Mesenchymal stem cell (in vitro differentiated cells and primary cell): ENCODE data around the gene PITPNC1.

Experiments
- DNase-seq: peaks from one replicate; pipeline ENCODE4 v3.0.0-alpha.2; 2013
- H2AFZ ChIP-seq: one replicate; pipeline ENCODE4 v1.6.1; 2013; ENCODE audit warnings: low read depth, mild to moderate bottlenecking, control low read depth, inconsistent platforms, low read length, moderate library complexity
- H2AK5ac ChIP-seq: 2 replicates; pipeline ENCODE4 v1.6.1; 2013; ENCODE audit warnings: low read length, moderate library complexity, mild to moderate bottlenecking, inconsistent platforms; ENCODE audit not compliant: severe bottlenecking
- H2BK120ac ChIP-seq: one replicate; pipeline ENCODE4 v1.6.1; 2013; ENCODE audit warnings: low read depth, mild to moderate bottlenecking, inconsistent platforms, low read length, moderate library complexity
- H2BK12ac ChIP-seq, 2 experiments: one replicate each; pipeline ENCODE4 v1.6.1; 2013; ENCODE audit warnings: inconsistent platforms in 2 of 2, low read length in 2 of 2, mild to moderate bottlenecking in 2 of 2, moderate library complexity in 2 of 2, control low read depth in 1 of 2
- H2BK15ac ChIP-seq: one replicate; pipeline ENCODE4 v1.6.1; 2013; ENCODE audit warnings: mild to moderate bottlenecking, low read depth, inconsistent platforms; ENCODE audit not compliant: poor library complexity, severe bottlenecking
- H2BK5ac ChIP-seq: 2 replicates; pipeline ENCODE4 v1.6.1; 2013; ENCODE audit warnings: low read depth, mild to moderate bottlenecking, low read length, control low read depth, inconsistent platforms; ENCODE audit not compliant: poor library complexity, severe bottlenecking
- H3K14ac ChIP-seq, 2 experiments: one replicate each; pipeline ENCODE4 v1.6.1; 2013; ENCODE audit warnings: inconsistent platforms in 2 of 2, low read length in 2 of 2, control low read depth in 1 of 2, mild to moderate bottlenecking in 1 of 2, moderate library complexity in 1 of 2
- H3K18ac ChIP-seq, 2 experiments: one replicate each; pipeline ENCODE4 v1.6.1; 2013; ENCODE audit warnings: inconsistent platforms in 2 of 2, low read length in 2 of 2, control low read depth in 1 of 2, low read depth in 1 of 2, mild to moderate bottlenecking in 1 of 2
- H3K23ac ChIP-seq, 2 experiments: one replicate each; pipeline ENCODE4 v1.6.1; 2013; ENCODE audit warnings: inconsistent platforms in 2 of 2, low read length in 2 of 2, mild to moderate bottlenecking in 2 of 2, moderate library complexity in 2 of 2, control low read depth in 1 of 2
- H3K27ac ChIP-seq: 2 replicates; pipeline ENCODE4 v1.5.1; 2013; ENCODE audit warnings: mild to moderate bottlenecking, moderate library complexity, low read length, control low read depth, inconsistent platforms; ENCODE audit not compliant: poor library complexity, severe bottlenecking
- H3K27me3 ChIP-seq, 2 experiments: 2 replicates each; pipeline versions ENCODE4 v1.6.1 to v1.7.0; 2013; ENCODE audit warnings: low read length in 2 of 2, mild to moderate bottlenecking in 2 of 2, moderate library complexity in 2 of 2, control low read depth in 1 of 2, inconsistent platforms in 1 of 2; ENCODE audit not compliant: control insufficient read depth in 1 of 2, insufficient read depth in 1 of 2
- H3K36me3 ChIP-seq, 2 experiments: 2 replicates each; pipeline versions ENCODE4 v1.6.1 to v1.7.0; 2013; ENCODE audit warnings: low read length in 2 of 2, control low read depth in 1 of 2, inconsistent platforms in 1 of 2, low read depth in 1 of 2, mild to moderate bottlenecking in 1 of 2; ENCODE audit not compliant: insufficient read depth in 2 of 2, control insufficient read depth in 1 of 2
- H3K4ac ChIP-seq, 2 experiments: one replicate each; pipeline ENCODE4 v1.6.1; 2013; ENCODE audit warnings: inconsistent platforms in 2 of 2, low read length in 2 of 2, mild to moderate bottlenecking in 2 of 2, moderate library complexity in 2 of 2, control low read depth in 1 of 2, low read depth in 1 of 2
- H3K4me1 ChIP-seq: 2 replicates; pipeline ENCODE4 v1.6.1; 2013; ENCODE audit warnings: low read depth, low read length, control low read depth; ENCODE audit not compliant: control insufficient read depth, insufficient read depth
- H3K4me2 ChIP-seq: 2 replicates; pipeline ENCODE4 v1.6.1; 2013; ENCODE audit warnings: low read length, mild to moderate bottlenecking, inconsistent platforms; ENCODE audit not compliant: poor library complexity, severe bottlenecking
- H3K4me3 ChIP-seq, 2 experiments: 2 replicates each; pipeline versions ENCODE4 v1.5.1 to v1.7.0; 2013; ENCODE audit warnings: low read length in 2 of 2, mild to moderate bottlenecking in 2 of 2, control low read depth in 1 of 2, low read depth in 1 of 2; ENCODE audit not compliant: insufficient read depth in 1 of 2
- H3K79me1 ChIP-seq: replicated peaks from 2 replicates; pipeline ENCODE4 v1.6.1; 2013; ENCODE audit warnings: mild to moderate bottlenecking, control low read depth, low read length, inconsistent platforms; ENCODE audit not compliant: poor library complexity, severe bottlenecking
- H3K9ac ChIP-seq: 2 replicates; pipeline ENCODE4 v1.7.0; 2013; ENCODE audit warnings: mild to moderate bottlenecking, low read length, moderate library complexity
- H3K9me3 ChIP-seq: 2 replicates; pipeline ENCODE4 v1.7.0; 2013; ENCODE audit warnings: mild to moderate bottlenecking, low read length; ENCODE audit not compliant: control insufficient read depth
- H4K8ac ChIP-seq: one replicate; pipeline ENCODE4 v1.6.1; 2013; ENCODE audit warnings: inconsistent platforms, mild to moderate bottlenecking, low read length, moderate library complexity
- H4K91ac ChIP-seq: one replicate; pipeline ENCODE4 v1.6.1; 2013; ENCODE audit warnings: mild to moderate bottlenecking, low read length, inconsistent platforms
- WGBS: methylation state at CpG from one replicate; pipeline ENCODE4 v1.1.7; 2013; ENCODE audit warnings: mixed read lengths; 5-methylcytosine and 5-hydroxymethylcytosine counted together

The PITPNC1 gene

DNA sequence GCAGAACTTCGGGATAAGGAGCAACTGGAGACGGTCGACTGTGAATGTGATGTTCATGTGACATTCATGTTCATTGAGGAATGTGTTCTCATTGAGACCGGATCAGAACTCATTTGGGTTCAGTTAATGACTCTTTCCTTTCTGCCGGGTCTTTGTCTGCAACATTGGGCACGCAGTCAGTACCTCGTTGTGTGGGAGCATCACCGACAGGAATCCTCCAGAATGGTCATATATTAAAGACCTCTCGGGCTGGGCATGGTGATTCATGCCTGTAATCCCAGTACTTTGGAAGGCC, 144.6 kb downstream of the PITPNC1 start:
- peaks cover 13% of the 10 kb centered on the region for H3K79me1 ChIP-seq
- no peak overlapping the region for H3K9ac ChIP-seq
- H3K4me2 ChIP-seq: no peak overlapping the region
- H2BK15ac ChIP-seq: no peak overlapping the region
- no peak overlapping the region for H4K91ac ChIP-seq
- no peak overlapping the region for H2AFZ ChIP-seq
- no peak overlapping the region for H2BK5ac ChIP-seq
- H3K4me3 ChIP-seq: peak overlapping the region in 1 of 2 experiments; percentile 55
- H3K18ac ChIP-seq: no peak overlapping the region
- H3K36me3 ChIP-seq: no peaks in the 10 kb centered on the region
- H2BK120ac ChIP-seq: no peak overlapping the region
- H3K4me1 ChIP-seq: peaks cover 2% of the 10 kb centered on the region
- no peak overlapping the region for H4K8ac ChIP-seq
- WGBS: 98% methylated on average over 9 of the region's 9 CpGs
- no peaks in the 10 kb centered on the region for H3K27me3 ChIP-seq
- no peak overlapping the region for H3K27ac ChIP-seq
- DNase-seq: no peak
- H3K9me3 ChIP-seq: no peaks in the 10 kb centered on the region
- no peak overlapping the region for H2BK12ac ChIP-seq
- no peak overlapping the region for H2AK5ac ChIP-seq
- no peak overlapping the region for H3K4ac ChIP-seq
- H3K14ac ChIP-seq: no peak overlapping the region
- no peak overlapping the region for H3K23ac ChIP-seq

DNA sequence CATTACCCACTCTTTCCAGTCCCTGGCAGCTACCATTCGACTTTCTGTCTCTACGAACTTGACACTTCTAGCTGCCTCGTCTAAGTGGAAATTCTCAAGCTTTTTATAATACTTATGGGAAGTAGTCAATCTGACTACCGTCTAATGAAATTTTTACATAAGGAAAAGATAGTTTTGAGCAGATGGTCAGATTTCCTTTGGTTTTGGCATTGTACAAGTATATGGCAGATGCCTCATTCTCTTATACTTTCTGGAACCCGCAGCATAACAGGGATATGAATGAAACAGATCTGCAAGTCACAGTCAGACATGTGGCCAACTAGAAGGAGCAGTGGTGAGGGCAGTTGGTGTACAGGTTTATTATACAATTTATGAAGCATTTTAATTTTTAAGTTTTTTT, 146.0 kb downstream of the PITPNC1 start:
- WGBS: 64% methylated on average over 2 of the region's 5 CpGs
- H2BK120ac ChIP-seq: no peak overlapping the region
- no peak overlapping the region for H3K14ac ChIP-seq
- no peak overlapping the region for H2AFZ ChIP-seq
- H2BK12ac ChIP-seq: no peak overlapping the region
- no peaks in the 10 kb centered on the region for H3K9me3 ChIP-seq
- H3K9ac ChIP-seq: no peak overlapping the region
- H2BK15ac ChIP-seq: no peak overlapping the region
- no peak overlapping the region for H4K8ac ChIP-seq
- H3K27ac ChIP-seq: no peak overlapping the region
- no peak overlapping the region for H3K4ac ChIP-seq
- no peak overlapping the region for H3K4me3 ChIP-seq
- no peak overlapping the region for H3K18ac ChIP-seq
- no peak for DNase-seq
- peaks cover 13% of the 10 kb centered on the region for H3K79me1 ChIP-seq
- H3K4me1 ChIP-seq: peaks cover 2% of the 10 kb centered on the region
- no peaks in the 10 kb centered on the region for H3K36me3 ChIP-seq
- no peak overlapping the region for H4K91ac ChIP-seq
- H3K4me2 ChIP-seq: no peak overlapping the region
- no peak overlapping the region for H2AK5ac ChIP-seq
- no peak overlapping the region for H2BK5ac ChIP-seq
- H3K23ac ChIP-seq: no peak overlapping the region
- H3K27me3 ChIP-seq: no peaks in the 10 kb centered on the region

DNA sequence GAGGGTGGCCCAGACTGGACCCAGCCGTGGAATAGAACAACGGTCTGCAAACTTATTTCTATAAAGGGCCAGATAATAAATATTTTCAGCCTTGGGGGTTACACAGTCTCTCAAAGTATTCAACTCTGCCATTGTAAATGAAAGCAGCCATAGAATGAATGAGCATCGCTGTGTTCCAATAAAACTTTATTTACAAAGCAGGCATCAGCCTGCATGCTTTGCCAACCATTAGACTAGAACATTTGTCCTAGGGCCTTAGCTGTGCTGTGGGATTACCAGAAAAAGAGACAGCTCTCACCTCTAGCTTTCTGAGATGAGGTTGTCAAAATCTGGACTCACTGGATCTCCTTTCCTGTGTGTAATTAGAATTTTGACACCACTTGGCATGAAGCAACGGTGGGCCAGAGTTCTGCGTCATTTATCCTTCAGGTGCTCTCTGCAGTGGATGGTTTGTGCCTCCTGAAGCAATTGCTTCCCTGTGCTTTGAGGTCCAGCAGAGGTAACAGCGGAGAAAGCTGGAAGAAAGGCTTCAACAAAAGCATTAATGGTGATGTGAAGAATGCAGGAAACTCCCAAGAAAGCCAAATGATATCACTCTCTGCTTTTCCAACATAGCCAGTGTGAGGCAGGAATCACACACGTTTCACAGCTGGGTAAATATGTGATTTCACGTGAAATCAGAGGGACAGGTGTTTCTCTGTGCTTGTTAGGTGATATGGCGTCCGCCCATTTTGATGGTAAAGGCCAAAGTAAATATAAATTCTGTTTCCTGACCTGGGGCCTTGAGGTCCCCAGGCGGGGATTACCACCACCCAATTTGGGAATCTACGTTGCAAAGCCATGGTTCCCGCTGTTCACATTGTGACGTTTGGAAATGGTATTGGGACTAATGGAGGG, 148.4 kb downstream of the PITPNC1 start:
- Histone ChIP-seq H3K27me3 (no peaks in the 10 kb centered on the region), H3K36me3 (no peaks in the 10 kb centered on the region), H2BK12ac (no peak overlapping the region), H4K91ac (no peak overlapping the region), H3K79me1 (peaks cover 8% of the 10 kb centered on the region), H3K14ac (no peak overlapping the region), H3K4me2 (no peak overlapping the region), H3K4me1 (peaks cover 6% of the 10 kb centered on the region), H3K9me3 (no peaks in the 10 kb centered on the region), H3K27ac (no peak overlapping the region), H3K18ac (no peak overlapping the region), H3K4me3 (no peak overlapping the region), H2AK5ac (no peak overlapping the region), H3K23ac (no peak overlapping the region), H3K9ac (no peak overlapping the region), H2BK5ac (no peak overlapping the region), H2BK15ac (no peak overlapping the region), H2BK120ac (no peak overlapping the region), H4K8ac (no peak overlapping the region), H3K4ac (no peak overlapping the region), H2AFZ (no peak overlapping the region)
- 92% methylated on average over 14 of the region's 14 CpGs for WGBS
- DNase-seq: no peak

DNA sequence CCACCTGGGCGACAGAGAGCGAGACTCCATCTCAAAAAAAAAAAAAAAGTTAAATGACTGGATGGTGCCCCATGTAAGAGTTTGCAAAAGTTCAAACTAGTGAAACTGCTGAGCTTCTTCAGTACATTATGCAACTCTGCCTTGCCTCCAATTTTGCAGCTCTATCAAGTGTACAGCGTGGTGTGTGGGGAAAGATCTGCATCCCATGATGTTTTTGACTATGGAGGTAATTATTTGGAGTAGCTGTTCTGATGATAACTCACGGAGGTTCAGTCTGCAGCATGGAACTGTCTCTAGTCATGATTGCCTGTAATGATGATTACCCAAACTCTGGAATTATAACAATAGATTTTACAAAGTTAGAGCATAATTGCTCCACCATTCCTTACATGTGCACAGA, 149.6 kb downstream of the PITPNC1 start:
- Histone ChIP-seq H2BK12ac (no peak overlapping the region), H3K4me2 (no peak overlapping the region), H3K9ac (no peak overlapping the region), H2AFZ (no peak overlapping the region), H2BK15ac (no peak overlapping the region), H4K8ac (no peak overlapping the region), H3K27ac (no peak overlapping the region), H2BK5ac (no peak overlapping the region), H2AK5ac (no peak overlapping the region), H3K36me3 (no peaks in the 10 kb centered on the region), H3K14ac (no peak overlapping the region), H3K27me3 (no peaks in the 10 kb centered on the region), H3K4me3 (no peak overlapping the region), H4K91ac (no peak overlapping the region), H3K18ac (no peak overlapping the region), H3K79me1 (peaks cover 11% of the 10 kb centered on the region), H3K23ac (no peak overlapping the region), H3K4me1 (peaks cover 6% of the 10 kb centered on the region), H3K9me3 (no peaks in the 10 kb centered on the region), H3K4ac (no peak overlapping the region), H2BK120ac (no peak overlapping the region)
- WGBS: 100% methylated on average over 3 of the region's 4 CpGs
- DNase-seq: no peak
